Spleen (tissue), 7 donors: ENCODE results near the gene ABHD2.

Experiments
- POLR2A ChIP-seq, 3 donors: fragments of 450-650 bp; IDR thresholded peaks; one replicate each; pipeline ENCODE4 v1.5.1; 2017; ENCODE audit warnings: antibody characterized with exemption in 3 of 3, mild to moderate bottlenecking in 1 of 3
- TF ChIP-seq, protein P1 (sequence below), 11 experiments: fragments of 200-600 bp in 7 of 11; fragments of 450-650 bp in 4 of 11; sonication (generic) in 4 of 11; IDR thresholded peaks in 8 of 11; conservative IDR thresholded peaks in 3 of 11; 1 replicate in 7 of 11; 2 replicates in 4 of 11; pipeline versions ENCODE4 v1.4.0 to v1.8.0; 2016 to 2021; ENCODE audit warnings: antibody characterized with exemption in 11 of 11, inconsistent platforms in 4 of 11, mild to moderate bottlenecking in 1 of 11
- donor health status: DM: no; HTN: no; CAD: no; lungs with moderate emphysema.
- donor health status: DM: no; HTN: no; CAD: no.
- donor health status: DM: no; HTN: no; CAD: no.

DNA sequence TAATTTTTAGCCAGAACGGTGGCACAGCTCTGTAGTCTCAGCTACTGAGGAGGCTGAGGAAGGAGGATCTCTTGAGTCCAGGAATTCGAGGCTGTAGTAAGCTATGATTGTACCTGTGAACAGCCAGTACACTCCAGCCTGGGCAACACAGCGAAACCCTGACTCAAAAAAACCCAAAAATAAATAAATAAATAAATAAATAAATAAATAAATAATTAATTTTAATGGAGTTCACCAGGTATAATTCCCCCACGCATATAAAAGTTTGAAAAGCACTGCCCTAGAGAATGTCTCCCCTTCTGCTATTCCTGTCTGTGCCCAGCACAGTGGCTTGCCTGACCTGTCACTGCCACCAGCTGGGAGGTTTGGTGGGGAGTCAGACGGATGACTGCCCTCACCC, 137.3 kb downstream of the ABHD2 start:
- TF ChIP-seq, protein P1, sequence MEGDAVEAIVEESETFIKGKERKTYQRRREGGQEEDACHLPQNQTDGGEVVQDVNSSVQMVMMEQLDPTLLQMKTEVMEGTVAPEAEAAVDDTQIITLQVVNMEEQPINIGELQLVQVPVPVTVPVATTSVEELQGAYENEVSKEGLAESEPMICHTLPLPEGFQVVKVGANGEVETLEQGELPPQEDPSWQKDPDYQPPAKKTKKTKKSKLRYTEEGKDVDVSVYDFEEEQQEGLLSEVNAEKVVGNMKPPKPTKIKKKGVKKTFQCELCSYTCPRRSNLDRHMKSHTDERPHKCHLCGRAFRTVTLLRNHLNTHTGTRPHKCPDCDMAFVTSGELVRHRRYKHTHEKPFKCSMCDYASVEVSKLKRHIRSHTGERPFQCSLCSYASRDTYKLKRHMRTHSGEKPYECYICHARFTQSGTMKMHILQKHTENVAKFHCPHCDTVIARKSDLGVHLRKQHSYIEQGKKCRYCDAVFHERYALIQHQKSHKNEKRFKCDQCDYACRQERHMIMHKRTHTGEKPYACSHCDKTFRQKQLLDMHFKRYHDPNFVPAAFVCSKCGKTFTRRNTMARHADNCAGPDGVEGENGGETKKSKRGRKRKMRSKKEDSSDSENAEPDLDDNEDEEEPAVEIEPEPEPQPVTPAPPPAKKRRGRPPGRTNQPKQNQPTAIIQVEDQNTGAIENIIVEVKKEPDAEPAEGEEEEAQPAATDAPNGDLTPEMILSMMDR (IDR thresholded peaks at IDR 0.05 in 8 of 11, conservative IDR thresholded peaks at IDR 0.05 in 3 of 11): no peak
- no peak for TF ChIP-seq POLR2A (IDR thresholded peaks at IDR 0.05)
